Measurements from ENCODE around the gene GATA2. TPM values are rescaled to one million over a fixed set of nuclear protein-coding genes. Genes with fewer than 3 reads are reported as not detected.

The GATA2 gene
- total RNA-seq, 3 donors from 2014 or later = 6.0 to 14.4 (median 6.6) TPM

DNA sequence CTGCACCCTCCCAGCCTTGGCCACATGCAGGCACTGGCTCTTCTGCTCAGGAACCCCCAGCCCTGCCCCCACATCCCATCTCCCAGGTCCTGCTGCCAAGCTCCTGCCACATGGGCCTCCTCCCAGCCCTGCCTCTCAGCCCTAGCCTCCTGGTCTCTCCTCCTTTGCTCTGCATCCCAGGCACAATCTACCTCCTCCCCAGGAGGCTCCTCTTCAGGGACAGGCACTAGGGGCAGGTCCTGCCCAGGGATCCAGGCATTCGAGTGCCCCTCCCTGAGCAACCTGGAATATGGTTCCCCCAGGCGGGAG is 38.7 kb downstream of the GATA2 start:
- TF ChIP-seq POLR2AphosphoS5 (IDR thresholded peaks at IDR 0.05) (no peak), POLR2A (IDR thresholded peaks at IDR 0.05) (no peak), CTCF (IDR thresholded peaks at IDR 0.05) (no peak)
- intact Hi-C loops (cut with DNase I; ENCODE audit: low total_unique reads) = no loop called here

DNA sequence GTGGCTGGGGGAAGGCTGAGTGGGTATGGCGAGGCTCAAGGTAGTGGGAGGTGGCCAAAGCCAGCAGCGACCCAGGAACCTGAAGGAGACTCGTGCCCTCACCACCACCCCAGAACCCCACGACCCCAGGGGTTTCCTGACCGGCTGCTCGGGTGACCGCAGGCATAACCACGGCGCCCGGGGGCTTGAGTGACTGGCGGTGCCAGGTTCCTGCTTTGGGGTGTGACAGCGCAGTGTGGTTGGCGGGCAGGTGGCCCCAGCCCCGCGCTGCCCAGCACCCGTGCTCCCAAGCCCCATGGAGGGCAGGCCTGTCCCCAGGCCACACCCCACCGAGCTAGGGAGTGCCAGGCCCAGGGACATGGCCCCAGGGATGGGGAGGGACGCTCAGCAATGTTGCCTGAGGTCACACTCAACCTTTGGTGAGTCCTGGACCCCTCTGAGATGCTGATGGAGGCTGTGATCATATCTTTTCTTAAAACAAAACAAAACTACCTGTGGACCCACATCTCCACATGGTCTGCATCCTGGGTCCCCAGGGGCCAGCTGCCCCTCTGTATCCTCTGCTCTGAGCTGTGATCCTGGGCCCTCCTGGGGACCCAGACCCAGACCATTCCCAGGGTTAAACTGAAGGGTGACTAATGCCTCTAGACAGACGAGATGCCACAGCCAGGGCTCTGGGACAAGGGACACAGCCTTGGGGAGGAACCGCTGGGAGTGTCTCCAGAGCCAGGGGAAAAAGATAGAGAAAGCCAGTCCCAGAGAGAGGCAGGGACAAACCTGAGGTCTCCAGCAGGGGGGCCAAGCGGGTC is 39.3 kb downstream of the GATA2 start:
- H3K27me3 ChIP-seq = no peaks in the 10 kb centered on the region
- intact Hi-C loops (cut with DNase I; ENCODE audit: low total_unique reads) = no loop called here
- no peak for DNase-seq (ENCODE audit: low spot score in 2 of 2)
- TF ChIP-seq CTCF (IDR thresholded peaks at IDR 0.05) (no peak), POLR2A (IDR thresholded peaks at IDR 0.05) (no peak), POLR2AphosphoS5 (IDR thresholded peaks at IDR 0.05) (no peak)
- H3K9me3 ChIP-seq = no peaks in the 10 kb centered on the region
- H3K4me3 ChIP-seq = no peak overlapping the region
- no peak overlapping the region for H3K27ac ChIP-seq
- no peaks in the 10 kb centered on the region for H3K36me3 ChIP-seq
- H3K4me1 ChIP-seq = no peaks in the 10 kb centered on the region

More for the DNA sequence above, 38.7 kb downstream of the GATA2 start:
- Histone ChIP-seq H3K27me3 (no peaks in the 10 kb centered on the region), H3K36me3 (no peaks in the 10 kb centered on the region), H3K27ac (no peak overlapping the region), H3K4me1 (no peaks in the 10 kb centered on the region), H3K4me3 (no peak overlapping the region), H3K9me3 (no peaks in the 10 kb centered on the region)
- no peak for DNase-seq (ENCODE audit: low spot score in 2 of 2)

DNA sequence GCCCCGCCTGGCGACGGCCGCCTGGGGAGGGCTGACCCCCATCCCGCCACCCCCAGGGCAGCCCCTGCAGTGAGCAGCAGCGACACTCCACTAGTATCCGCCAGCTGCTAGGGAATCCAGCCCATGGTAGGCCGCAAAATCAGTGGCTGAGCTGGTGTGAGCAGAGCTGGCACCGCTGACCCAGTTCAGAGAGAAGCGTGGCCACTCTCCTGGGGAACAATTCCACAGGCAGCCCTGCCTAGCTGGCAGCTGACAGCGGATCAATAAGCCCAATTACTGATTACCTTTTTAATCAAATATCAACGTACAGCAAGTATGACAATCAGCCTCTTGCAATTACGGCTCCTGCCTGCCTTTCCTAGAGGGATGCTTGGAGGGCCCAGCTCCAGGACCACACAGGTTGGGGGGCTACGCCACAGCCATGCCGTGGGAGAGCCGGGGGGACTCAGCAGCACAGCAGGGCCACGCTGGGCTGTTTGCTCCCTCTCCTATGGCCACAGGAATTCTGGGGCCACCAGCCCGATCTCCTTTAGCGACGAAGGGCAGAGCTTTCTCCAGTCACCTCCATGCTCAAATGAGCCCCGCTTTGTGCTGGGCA is 40.2 kb downstream of the GATA2 start:
- TF ChIP-seq CTCF (IDR thresholded peaks at IDR 0.05) (no peak), POLR2AphosphoS5 (IDR thresholded peaks at IDR 0.05) (no peak)
- H3K27me3 ChIP-seq = no peaks in the 10 kb centered on the region
- intact Hi-C loops (cut with DNase I; ENCODE audit: low total_unique reads) = no loop called here
- H3K4me1 ChIP-seq = no peaks in the 10 kb centered on the region
- no peaks in the 10 kb centered on the region for H3K36me3 ChIP-seq
- no peak overlapping the region for H3K27ac ChIP-seq
- no peak for DNase-seq (ENCODE audit: low spot score in 2 of 2)
- no peak overlapping the region for H3K4me3 ChIP-seq
- H3K9me3 ChIP-seq = no peaks in the 10 kb centered on the region

DNA sequence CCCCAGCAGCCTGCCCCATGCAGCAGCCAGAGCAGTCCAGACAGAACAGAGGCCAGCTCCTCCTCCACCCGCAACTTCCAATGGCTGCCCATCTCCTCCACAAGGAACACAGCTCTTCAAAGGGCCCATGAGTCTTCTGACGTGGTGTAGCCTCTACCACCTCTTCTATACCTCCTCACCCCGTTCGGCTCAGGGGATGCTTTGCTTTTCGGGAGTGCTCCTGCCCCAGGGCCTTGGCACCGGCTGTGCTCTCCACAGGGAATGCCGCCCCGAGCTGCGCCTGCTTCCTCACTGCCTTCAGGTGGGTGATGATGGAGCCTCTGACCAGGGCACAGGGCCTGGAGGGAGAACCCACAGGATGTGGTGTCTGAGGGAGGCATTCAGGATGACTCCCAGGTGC is 40.9 kb downstream of the GATA2 start:
- Histone ChIP-seq H3K27me3 (no peaks in the 10 kb centered on the region), H3K36me3 (no peaks in the 10 kb centered on the region), H3K4me3 (no peak overlapping the region), H3K9me3 (no peaks in the 10 kb centered on the region), H3K27ac (no peak overlapping the region), H3K4me1 (no peaks in the 10 kb centered on the region)
- intact Hi-C loops (cut with DNase I; ENCODE audit: low total_unique reads) = no loop called here
- no peak for DNase-seq (ENCODE audit: low spot score in 2 of 2)
- TF ChIP-seq POLR2A (IDR thresholded peaks at IDR 0.05) (no peak), POLR2AphosphoS5 (IDR thresholded peaks at IDR 0.05) (no peak), CTCF (IDR thresholded peaks at IDR 0.05) (no peak)

DNA sequence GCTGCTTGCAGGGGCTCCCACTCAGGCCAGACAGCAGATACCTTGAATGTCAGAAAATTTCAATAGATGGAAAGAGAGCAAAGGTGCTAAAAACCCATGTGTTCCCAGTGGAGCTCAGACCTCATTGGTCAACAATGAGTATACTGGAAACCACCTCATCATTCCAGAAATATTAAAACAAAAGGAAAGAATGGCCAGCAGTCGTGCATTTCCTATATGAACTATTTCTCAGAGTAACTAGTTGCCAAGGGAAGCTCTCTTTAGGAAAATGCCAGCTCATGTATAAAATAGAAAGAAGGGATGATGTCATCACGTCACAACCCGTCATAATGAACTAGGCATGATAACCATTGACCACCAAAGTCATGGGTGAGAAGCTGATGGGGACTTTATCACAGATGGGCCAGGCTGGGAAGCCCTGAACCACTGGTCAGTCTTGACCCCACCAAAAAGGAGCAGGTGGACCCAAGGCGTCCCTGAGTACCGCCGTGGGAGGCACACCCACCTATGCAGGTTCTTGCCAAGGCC is 43.8 kb downstream of the GATA2 start:
- no peaks in the 10 kb centered on the region for H3K36me3 ChIP-seq
- no peak overlapping the region for H3K4me3 ChIP-seq
- H3K4me1 ChIP-seq = no peaks in the 10 kb centered on the region
- H3K9me3 ChIP-seq = no peaks in the 10 kb centered on the region
- intact Hi-C loops (cut with DNase I; ENCODE audit: low total_unique reads) = no loop called here
- DNase-seq (ENCODE audit: low spot score in 2 of 2) = no peak
- no peak for TF ChIP-seq CTCF (IDR thresholded peaks at IDR 0.05)
- TF ChIP-seq POLR2AphosphoS5 (IDR thresholded peaks at IDR 0.05) = no peak
- TF ChIP-seq POLR2A (IDR thresholded peaks at IDR 0.05) = no peak
- H3K27me3 ChIP-seq = no peaks in the 10 kb centered on the region
- H3K27ac ChIP-seq = no peak overlapping the region
